Measurements from ENCODE around the gene DNAH10.

The DNAH10 gene

DNA sequence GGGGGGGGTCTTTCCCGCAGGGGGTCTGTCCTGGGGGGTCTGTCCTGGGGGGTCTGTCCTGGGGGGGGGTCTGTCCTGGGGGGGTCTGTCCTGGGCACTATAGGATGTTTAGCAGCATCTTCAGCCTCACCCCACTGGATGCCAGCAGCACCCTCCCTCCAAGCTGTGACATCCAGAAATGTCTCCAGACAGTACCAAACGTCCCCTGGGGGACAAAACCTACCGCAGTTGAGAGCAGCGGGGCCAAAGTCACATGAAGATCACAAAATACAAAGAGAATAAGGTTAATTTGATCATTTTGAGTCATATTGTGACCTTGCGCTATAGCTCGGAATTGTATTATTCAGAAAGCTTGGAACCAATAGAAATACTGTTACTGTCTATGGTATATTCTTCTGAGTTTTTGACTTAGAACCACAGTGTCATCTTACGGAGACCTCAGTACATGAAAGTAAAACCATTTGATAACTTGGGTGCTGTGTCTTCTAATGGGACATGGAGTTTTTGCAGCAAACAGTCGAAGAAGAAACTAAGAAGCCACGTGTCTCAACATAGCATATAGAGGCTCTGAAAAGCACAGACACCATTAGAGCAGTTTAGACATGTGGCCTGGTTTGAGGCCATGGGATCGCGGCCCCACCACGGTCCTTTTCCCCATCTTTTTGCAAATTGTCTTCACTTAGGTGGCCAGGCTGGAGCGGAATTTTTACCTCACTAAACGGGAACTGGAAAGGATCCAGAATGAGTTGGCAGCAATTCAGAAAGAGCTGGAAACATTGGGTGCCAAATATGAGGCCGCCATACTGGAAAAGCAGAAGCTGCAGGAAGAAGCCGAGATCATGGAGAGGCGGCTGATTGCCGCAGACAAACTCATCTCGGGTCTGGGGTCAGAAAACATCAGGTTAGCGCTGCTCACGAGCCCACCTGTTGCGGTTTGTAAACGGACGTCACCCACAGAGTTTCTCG lies 150.6 kb downstream of the DNAH10 start:
- no peak for DNase-seq

DNA sequence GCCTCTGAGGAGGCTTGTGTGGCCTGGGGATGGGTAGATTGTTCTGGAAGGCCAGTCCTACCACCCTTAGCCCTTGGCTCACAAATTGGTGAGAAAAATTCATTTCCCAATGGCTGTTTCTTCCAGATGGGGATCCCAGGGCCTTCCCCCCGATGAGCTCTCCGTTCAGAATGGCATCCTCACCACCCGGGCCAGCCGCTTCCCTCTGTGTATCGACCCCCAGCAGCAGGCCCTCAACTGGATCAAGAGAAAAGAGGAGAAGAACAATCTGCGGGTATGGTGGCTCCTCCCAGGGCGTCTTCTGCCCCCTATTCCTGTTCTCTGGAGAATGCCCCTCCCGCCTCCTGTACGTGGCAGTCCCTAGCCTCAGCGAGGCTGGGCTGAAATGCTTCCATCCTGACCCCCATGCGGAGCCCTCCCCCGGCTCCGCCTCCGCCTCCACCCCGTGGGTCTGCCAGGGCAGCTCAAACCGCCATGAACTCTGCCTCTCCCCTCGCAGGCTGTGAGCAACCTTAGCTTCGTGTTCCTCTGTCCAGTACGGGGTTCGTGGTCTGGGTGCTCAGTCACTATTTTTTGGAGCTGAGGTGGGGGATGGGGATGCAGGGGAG lies 152.7 kb downstream of the DNAH10 start:
- DNase-seq, result no peak

DNA sequence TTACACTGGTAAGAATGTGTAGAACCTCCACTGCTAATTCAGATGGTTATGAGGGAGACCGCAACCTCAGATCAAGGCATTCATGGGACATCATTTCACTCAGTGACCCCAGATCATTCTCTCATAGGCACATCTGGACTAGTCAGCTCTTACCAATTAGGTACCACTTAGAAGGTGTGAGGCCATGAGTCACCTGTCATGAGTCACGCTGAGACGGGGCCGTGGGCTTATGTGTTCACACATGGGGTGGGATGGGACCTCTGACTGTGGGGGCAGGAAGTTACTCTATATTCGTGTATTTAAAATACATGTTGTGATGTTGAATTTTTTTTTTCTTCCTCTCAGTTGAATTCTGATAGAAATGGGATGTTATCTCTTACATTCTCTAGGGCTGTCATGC lies 154.6 kb downstream of the DNAH10 start:
- no peak for DNase-seq

DNA sequence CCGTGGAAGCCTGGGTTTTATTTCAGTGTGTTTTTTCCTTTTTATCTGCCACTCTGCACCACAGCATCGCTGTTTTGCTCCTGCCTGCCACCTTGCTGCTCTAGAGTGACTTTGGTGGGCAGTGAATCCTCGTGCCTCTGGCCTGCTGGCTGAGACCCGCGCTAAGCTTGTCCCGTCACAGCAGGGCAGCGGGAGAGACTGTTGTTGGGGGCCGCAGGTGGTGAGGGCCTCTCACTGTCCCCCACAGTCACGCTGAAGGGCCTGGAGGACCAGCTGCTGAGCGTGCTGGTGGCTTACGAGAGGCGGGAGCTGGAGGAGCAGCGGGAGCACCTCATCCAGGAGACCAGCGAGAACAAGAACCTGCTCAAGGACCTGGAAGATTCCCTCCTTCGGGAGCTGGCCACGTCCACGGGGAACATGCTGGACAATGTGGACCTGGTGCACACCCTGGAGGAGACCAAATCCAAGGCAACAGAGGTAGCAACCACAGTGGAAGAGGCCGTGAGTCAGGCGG lies 155.3 kb downstream of the DNAH10 start:
- no peak for DNase-seq

DNA sequence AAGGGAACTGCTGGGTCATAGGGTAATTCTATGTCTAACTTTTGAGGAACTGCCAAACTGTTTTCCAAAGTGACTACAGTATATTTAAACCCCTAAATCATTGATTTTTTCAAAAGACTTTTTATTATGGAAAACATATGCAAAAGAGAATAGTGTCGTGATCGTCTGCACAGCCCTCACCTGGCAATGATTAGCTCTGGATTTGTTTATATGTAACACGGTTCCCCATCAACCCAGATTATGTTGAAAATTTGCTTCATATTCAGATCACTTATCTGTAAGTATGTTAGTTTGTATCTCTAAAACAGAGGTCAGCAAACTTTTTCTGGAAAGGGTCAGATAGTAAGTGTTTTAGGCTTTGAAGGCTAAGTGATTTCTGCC lies 157.9 kb downstream of the DNAH10 start:
- no peak for DNase-seq

DNA sequence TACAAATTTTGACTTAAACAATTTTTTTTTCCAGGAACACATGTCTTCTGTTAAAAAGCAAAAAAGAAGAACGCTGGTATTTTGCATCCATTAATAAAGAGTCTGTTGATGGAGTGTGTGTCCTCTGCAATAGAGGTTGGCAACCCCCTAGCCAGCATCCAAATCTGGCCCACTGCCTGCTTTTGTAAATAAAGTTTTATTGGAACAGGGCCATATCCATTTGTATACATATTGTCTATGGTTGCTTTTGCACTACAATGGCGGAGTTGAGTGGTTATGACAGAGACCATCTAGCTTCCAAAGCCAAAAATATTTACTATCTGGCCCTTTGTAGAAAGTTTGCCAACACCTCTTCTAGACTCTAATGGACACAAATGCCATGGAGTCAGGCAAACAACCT lies 160.9 kb downstream of the DNAH10 start:
- no peak for DNase-seq

DNA sequence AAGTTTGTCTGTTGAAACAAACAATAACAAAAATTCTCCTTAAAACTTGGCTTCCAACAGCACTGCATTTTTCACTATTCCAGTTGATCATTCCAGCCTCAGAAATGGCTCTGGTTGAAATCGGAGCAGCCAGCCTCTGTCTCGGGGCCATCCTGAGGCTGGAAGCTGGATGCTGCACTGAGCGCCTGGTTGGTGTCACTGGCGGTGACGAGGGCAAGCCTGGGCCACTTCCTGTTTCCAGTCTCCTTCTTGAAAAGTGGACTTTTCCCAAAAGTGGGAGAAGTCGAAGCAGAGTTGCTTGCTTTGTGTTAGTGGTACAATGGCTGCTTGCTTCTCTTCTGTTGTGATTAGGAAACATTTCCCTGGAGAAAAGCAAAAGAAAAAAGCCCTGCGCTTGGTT lies 161.8 kb downstream of the DNAH10 start:
- DNase-seq, result no peak

DNA sequence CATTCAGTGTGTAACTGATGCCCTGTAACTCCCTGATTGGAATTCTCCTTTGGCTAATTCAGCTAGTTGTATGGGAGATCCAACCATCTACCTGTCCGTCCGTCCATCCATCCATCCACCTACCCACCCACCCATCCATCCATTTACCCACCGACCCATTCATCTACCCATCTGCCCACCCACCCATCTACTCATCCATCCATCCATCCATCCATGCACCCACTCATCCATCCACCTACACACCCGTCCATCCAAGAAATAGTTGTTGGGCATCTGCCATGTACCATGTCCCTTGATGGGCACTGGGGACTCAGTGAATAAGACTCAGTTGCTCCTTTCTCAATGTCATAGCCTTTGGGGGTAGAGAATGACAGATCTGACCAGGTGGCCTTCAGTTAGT lies 162.4 kb downstream of the DNAH10 start:
- no peak for DNase-seq

DNA sequence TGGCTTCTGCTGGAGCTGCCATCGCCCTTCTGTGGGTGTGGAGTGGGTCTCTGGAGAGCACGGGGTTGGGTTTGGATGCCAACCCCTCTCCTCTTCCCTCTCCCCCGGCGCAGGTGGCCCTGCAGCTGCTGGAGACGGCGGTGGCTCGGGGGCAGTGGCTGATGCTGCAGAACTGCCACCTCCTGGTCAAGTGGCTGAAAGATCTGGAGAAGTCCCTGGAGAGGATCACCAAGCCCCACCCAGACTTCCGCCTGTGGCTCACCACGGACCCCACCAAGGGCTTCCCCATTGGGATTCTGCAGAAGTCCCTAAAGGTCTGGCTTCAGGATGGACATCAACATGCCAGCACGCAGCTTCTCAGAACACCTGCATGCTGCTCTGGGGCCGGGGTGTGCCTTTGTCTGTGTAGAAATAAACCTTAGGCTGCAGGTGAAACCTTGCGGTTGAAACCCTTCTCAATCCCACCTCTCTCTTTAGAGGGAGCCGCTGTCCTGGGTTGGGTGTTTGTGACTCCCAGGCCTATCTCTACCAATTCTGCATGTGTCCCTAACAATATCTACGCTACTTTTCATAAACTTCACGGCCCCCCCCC lies 166.3 kb downstream of the DNAH10 start:
- DNase-seq, result peak; percentile 33

DNA sequence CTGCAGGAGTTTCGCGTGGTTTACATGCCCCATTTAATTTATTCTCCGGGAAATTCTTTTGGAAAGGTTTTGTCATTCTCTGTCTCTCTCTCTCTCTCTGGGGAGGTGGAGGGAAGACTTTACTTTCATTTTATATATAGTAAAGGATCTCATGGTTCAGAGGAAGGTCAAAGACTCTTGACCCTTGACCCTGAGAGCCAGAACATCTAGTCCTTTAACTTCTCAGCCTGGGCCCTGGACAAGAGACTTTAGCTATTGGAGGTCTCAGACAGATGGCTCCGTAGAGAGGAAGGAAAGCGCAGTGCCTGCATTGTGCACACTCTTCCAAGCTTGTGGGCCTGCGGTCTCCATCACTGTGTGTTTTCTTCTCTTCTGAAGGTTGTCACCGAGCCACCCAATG lies 166.8 kb downstream of the DNAH10 start:
- no peak for DNase-seq

DNA sequence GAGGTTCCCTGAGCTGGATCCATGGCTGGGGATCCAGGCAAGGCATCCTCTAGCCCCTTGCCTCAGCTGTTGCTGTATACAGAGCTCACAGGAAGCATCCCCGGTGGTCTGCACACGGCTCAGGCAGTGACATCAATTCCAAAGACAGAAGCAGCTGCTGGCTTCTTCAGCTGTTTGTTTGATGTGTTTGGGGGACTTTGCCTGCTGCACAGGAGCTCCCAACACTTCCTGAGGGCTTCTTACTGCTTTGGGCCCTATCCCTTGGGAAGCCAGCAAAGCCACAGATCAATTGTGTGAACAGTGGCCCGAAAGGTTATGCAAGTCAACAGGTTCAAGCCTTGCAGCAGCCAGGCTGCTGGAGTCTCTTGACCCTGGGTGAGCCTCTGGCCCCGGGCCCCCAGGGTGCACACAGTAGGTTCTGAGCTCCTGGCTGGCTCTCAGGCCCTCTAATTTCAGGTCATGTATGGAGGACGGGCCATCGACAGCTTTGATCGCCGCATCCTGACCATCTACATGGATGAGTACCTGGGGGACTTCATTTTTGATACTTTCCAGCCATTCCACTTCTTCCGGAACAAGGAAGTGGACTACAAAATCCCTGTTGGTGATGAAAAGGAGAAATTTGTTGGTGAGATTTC lies 168.0 kb downstream of the DNAH10 start:
- no peak for DNase-seq

DNA sequence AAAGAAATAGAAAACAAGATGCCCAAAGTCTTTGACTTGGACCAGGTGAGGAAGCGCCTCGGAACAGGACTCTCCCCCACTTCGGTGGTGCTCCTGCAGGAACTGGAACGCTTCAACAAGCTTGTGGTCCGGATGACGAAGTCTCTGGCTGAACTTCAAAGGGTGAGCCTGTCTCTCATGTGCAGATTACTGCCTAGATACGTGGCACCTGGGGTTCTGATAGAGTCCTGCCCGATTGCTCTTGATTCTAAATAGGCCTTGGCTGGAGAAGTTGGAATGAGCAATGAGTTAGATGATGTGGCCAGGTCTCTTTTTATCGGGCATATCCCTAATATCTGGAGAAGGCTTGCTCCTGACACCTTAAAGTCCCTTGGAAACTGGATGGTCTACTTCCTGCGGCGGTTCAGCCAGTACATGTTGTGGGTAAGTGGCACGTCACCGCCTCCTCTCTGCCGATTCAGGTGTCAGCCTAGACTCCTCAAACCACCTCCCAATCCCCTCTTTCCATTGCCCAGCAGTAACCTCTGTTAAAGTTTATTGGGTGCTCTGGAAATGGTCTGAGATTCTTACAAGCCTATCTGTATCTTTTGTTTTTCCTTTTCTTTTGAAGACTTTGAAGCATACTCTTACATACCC lies 169.7 kb downstream of the DNAH10 start:
- DNase-seq, result no peak

DNA sequence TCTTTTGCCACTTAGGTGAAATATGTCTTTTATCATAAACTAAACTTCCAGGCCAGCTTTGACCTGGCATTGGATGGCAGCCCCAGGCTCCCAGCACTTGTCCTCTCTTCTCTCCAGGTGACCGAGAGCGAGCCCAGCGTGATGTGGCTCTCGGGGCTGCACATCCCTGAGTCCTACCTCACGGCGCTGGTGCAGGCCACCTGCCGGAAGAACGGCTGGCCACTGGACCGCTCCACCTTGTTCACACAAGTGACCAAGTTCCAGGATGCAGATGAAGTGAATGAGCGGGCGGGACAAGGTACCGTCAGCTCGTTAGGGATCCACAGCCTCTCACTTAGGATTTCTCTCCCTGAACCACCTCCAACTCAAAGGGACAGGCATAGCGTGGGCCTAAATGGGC lies 171.1 kb downstream of the DNAH10 start:
- DNase-seq, result no peak

DNA sequence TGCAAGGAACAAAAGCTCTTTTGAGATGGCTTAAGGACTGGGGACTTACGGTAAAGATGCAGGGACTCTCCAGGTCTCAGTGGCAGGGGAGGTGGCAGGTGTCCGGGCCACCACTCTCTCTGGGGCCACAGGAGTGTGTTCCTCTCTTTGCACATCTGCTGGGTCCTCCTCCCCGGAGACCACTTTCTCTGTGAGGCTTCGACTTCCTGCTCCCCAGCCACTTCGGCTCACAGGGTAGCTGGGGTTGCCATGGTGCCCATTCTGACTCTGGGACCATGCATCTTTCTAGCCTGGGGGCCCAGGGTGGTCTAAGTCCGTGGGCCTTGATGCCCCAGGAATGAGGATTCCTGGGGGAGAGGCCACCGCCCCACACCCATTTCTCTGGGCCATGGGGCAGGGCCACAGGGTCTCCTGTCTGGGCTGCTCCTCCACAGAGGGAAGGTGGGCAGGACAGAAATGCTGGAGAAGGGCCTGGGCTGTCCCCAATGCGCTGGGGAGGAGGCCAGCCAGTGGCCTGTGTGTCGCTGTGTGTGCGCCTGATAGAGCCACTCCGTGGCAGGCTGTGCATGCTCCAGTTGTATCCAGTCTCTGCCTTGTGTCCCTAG lies 172.0 kb downstream of the DNAH10 start:
- DNase-seq, result no peak

DNA sequence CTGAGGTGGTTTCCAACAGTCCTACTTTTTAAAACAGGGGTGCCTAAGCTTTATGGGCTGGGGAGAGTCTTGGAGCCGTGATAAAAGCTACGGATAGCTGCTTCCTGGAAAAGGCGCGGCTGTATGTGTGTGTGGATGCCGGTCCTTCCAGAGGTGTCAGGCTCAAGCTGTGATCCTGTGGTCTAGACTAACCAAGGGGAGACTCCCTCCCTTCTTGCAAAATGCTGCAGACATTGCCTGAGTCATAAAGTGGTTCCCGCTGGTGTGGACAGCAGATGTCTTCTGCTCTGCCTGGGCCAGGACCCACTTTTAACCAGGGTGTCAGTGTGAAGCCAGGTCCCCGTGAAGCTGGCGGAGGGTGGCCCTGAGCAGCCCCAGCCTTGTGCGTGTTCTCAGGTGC lies 172.7 kb downstream of the DNAH10 start:
- DNase-seq, result no peak

DNA sequence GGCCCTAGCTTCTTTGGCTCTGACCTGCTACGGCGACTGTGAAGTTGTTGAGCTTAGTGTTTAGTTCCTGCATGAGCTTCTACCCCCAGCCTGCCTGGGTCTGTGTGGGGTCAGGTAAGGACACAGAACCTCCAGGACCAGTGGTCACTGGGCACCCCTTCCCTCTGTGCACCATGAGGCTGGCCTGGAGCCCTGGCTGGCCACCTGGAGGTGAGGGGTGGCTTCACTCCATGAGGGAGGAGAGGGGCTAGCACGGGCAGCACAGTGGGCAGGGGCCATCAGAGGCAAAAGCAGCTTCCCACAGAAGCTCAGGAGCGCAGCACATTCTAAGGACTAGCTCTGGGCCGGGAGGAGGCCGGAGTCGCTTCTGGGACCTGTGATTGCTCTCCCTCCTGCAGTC lies 173.9 kb downstream of the DNAH10 start:
- DNase-seq, result no peak

DNA sequence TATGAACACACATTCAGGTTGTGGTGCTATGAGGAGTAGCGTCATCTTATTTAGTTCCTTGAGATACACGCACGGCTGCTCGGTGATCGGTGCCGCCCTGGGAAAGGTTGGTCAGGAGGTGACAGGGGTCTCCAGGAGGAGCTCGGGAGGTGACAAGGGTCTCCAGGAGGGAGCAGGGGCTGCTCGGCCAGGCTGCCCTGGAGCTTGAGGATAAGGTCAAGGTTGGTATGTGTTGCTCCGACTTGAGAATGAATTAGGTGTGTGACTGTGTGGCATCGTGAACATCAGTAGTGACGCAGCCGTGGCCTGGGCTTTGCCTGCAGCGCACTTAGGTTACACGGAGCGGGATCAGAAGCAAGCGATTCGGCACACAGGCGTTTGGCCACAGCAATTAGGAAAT lies 174.4 kb downstream of the DNAH10 start:
- no peak for DNase-seq

DNA sequence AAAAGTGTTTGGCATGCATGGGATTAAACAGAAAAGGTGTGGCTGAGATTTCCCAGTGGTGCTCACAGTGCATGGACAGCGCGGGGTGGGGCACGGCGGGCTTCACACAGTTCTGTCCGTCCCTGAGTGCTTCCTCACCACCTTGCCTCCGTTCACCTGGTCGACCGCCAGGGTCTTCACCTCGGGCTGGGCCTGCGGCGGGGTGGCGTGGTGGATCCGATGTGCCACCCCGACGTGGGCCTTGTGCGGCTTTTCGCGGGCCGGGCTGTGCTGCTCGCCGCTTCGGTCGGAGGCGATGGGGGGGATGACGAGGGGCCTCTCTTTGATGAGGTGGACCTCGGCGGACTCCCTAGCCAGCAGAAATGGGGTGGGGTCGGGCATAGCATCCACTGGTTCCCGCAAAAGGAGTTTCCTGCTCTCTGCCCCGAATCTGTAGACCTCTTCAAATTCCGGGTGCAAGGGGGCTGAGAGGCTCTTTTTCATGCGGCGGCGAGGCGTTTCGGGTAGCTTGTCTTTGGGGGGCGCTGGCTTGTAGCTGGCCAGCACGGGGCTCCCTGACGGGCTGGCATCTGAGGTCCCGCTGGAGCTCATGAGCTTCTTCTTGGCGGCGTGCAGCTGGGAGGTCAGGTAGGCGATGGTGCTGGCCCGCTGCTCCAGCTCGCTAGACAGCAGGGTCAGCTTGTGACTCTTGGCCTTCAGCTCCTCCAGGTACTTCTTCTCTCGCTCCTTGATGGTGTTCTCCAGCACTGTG lies 175.0 kb downstream of the DNAH10 start:
- no peak for DNase-seq

DNA sequence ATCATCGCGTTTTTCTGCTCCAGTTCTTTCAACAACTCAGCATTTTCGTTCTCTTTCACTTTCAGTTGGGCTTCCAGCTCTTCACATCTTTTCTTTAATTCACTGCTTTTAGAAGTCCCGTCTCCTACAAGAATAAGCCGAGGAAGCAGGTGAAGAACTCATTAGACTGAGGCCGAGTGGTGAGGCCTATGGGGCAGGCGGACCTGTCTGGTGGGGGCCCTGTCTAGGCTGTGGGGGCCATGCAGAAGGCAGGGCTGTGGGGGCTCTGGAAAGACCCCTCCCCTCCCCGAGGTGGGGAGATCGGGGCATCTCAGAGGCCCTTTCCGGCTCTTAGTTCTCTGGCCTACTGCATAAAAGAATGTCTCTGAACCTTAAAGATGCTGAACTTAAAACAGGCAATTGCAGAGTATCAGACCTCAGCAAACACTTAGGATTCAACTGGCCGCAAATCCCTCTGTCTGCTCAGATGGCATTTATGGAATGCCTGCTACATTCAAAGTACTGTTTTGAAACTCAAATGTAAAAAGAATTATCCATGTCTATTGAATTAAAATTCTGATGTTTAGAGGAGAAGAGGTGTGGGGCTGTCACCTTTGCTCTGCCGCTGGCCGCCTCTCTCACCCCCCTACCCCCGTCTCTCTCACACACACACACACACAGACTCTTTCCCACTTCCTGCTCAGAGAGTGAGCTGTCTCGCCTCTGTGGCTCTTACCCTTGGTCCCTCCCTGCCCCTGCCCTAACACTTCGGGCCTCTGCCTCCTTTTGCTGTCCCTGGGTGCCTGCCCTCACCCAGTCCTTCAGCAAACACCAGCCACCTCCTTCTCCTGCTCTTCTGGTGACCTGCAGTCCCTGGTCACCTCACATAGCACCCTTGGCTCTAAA lies 175.8 kb downstream of the DNAH10 start:
- DNase-seq, result no peak

DNA sequence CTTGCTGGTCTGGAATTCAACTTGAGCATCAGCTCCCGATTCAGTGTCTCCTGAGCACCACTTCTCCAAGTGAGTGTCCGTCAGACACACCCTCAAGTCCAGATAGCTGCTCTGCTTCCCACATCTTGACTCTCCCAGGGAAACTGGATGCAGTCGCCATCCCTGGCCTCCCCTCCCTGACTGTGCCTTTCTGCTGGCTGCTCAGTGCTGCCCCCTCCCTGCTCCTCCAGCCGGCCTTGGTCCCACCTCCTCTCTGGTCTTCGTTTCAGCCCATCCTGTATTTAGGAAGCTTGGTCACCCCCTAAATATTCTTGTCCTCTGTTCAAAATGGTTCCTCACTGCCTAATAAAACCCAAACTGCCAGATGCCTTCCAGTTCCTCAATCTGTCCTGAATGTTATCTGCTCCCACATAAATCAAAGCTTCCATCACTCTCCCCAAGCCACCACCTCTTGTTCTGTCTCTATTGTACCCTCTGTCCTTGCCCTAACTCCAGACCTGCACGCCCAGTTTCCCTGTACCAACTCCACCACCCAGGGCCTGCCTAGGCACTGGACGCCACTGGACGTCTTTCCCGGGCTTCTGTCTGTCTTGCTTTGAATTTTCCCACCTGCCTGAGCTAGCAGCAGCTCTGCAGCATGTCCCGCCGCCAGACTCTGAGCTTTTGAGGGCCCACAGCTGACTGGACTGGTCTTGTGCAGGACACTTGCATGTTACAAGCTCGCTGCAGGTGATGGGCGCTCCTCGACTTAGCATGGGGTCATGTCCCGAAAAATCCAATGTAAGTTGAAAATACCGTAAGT lies 176.8 kb downstream of the DNAH10 start:
- no peak for DNase-seq

Data from NCI-H187 treated with DMSO at 0.1 percent for 48 hours (cell line).